Stomach (tissue), 9 donors: ENCODE results near the gene SCO2. TPM values are rescaled to one million over a fixed set of nuclear protein-coding genes. Genes with fewer than 3 reads are reported as not detected.
A peak's percentile ranks its signal among the peaks of the same experiment; 100 is the strongest.
"Not testable (repeated sequence)": the region's sequence is repeated elsewhere in the genome, so short reads cannot be mapped to it uniquely, and the experiment has no call there.

Experiments used
- DNase-seq, 2 donors: peaks; one replicate each; pipeline versions ENCODE4 v3.0.0 to v3.0.0-alpha.2; 2013 to 2019
- H3K27ac ChIP-seq, 5 donors: fragments of 200-600 bp in 4 of 5; sonication (generic) in 4 of 5; one replicate each; pipeline ENCODE4 v1.5.1; 2013 to 2019; ENCODE audit warnings: mild to moderate bottlenecking in 1 of 5, moderate library complexity in 1 of 5
- H3K27me3 ChIP-seq, 3 donors: fragments of 200-600 bp; sonication (generic); one replicate each; pipeline ENCODE4 v1.5.1; 2017 to 2019; ENCODE audit warnings: mixed run types in 1 of 3
- H3K36me3 ChIP-seq, 4 donors: fragments of 200-600 bp; sonication (generic); 1 replicate in 3 of 4; 2 replicates in 1 of 4; pipeline ENCODE4 v1.5.1; 2016 to 2019
- H3K4me1 ChIP-seq, 4 donors: fragments of 200-600 bp; sonication (generic); one replicate each; pipeline ENCODE4 v1.5.1; 2016 to 2019
- H3K4me3 ChIP-seq, 4 donors: fragments of 200-600 bp; sonication (generic) in 3 of 4; one replicate each; pipeline ENCODE4 v1.5.1; 2016 to 2019; ENCODE audit warnings: mild to moderate bottlenecking in 1 of 4
- H3K9me3 ChIP-seq, 4 donors: fragments of 200-600 bp; sonication (generic); one replicate each; pipeline ENCODE4 v1.5.1; 2016 to 2019
- EP300 ChIP-seq: sonication (generic); formaldehyde crosslinking; IDR thresholded peaks from one replicate; pipeline ENCODE4 v1.6.1; 2017; ENCODE audit warnings: antibody characterized with exemption
- POLR2A ChIP-seq, 4 donors: fragments of 450-650 bp; IDR thresholded peaks; one replicate each; pipeline ENCODE4 v1.6.1; 2016; ENCODE audit warnings: antibody characterized with exemption in 4 of 4, control low read depth in 2 of 4, mild to moderate bottlenecking in 1 of 4, moderate library complexity in 1 of 4
- POLR2AphosphoS5 ChIP-seq, 3 donors: sonication (generic); formaldehyde crosslinking; IDR thresholded peaks; one replicate each; pipeline ENCODE4 v1.6.1; 2016; ENCODE audit warnings: antibody characterized with exemption in 3 of 3
- WGBS, 5 donors: extraction: QIAGEN DNeasy Blood & Tissue Kit in 3 of 5; methylation state at CpG; one replicate each; pipeline versions ENCODE4 v1.1.5 to v1.1.7; 2013 to 2018; 5-methylcytosine and 5-hydroxymethylcytosine counted together
- intact Hi-C: fragments of 100-400 bp; cut with DNase I; formaldehyde crosslinking; loops from one replicate; pipeline ENCODE4 v1.15.1; 2023; ENCODE audit warnings: low total_unique reads
- polyA plus RNA-seq, 3 donors: library from polyadenylated mRNA; stranded (reverse); fragments of 200-250 nt; gene quantifications; one replicate each; pipeline ENCODE4 v1.2.3, GENCODE V29; 2013
- total RNA-seq, 5 donors: library from RNA; depleted of rRNA; stranded (reverse); fragments of >200 nt; gene quantifications; one replicate each; pipeline versions ENCODE4 v1.1.0 to v1.2.3, GENCODE V29; 2014 to 2016
- TF ChIP-seq, protein P1 (sequence below), 7 experiments: fragments of 450-650 bp in 4 of 7; fragments of 200-600 bp in 3 of 7; sonication (generic) in 3 of 7; IDR thresholded peaks; one replicate each; pipeline ENCODE4 v1.5.1; 2016 to 2019; ENCODE audit warnings: antibody characterized with exemption in 7 of 7, control low read depth in 2 of 7, mild to moderate bottlenecking in 1 of 7
- donor health status: healthy with polysubstance abuse.
- donor health status: Bipolar disorder and iron deficiency.
- donor health status: healthy.

SCO2 gene
- total and polyA plus RNA-seq, 8 donors = 0.92 to 7.5 (median 1.9) TPM; not detected in 5

DNA sequence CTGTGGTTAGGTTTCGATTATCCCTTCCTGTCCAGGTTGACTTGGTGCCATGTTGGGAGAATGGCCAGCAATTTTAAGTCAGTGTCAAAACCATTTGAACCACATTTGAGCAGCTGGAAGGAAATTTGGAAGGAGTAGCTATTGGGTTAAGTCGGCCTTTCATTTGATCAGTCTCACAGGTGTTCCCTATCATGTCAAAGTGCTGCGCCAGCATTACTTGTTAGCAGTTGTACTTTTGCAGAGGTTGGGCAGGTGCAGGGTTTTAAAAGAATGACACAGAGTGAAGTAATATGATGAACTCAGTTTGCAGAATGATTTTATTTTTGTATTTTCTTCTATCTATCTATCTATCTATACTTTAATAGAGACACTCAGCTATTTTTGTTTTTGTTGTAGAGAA is 10.8 kb upstream of the SCO2 start:
- H3K27ac ChIP-seq = peak overlapping the region in 1 of 5 donors; percentile 98
- peaks cover 29 to 68% (median 35%) of the 10 kb centered on the region in 4 donors for H3K4me1 ChIP-seq
- H3K4me3 ChIP-seq = no peak overlapping the region
- no peak for TF ChIP-seq POLR2AphosphoS5 (IDR thresholded peaks at IDR 0.05)
- TF ChIP-seq, protein P1, sequence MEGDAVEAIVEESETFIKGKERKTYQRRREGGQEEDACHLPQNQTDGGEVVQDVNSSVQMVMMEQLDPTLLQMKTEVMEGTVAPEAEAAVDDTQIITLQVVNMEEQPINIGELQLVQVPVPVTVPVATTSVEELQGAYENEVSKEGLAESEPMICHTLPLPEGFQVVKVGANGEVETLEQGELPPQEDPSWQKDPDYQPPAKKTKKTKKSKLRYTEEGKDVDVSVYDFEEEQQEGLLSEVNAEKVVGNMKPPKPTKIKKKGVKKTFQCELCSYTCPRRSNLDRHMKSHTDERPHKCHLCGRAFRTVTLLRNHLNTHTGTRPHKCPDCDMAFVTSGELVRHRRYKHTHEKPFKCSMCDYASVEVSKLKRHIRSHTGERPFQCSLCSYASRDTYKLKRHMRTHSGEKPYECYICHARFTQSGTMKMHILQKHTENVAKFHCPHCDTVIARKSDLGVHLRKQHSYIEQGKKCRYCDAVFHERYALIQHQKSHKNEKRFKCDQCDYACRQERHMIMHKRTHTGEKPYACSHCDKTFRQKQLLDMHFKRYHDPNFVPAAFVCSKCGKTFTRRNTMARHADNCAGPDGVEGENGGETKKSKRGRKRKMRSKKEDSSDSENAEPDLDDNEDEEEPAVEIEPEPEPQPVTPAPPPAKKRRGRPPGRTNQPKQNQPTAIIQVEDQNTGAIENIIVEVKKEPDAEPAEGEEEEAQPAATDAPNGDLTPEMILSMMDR (IDR thresholded peaks at IDR 0.05) = no peak
- TF ChIP-seq POLR2A (IDR thresholded peaks at IDR 0.05) = no peak
- no peak for TF ChIP-seq EP300
- intact Hi-C loops = no loop called here
- WGBS, 5 donors = 54 to 80% (median 73%) methylated on average over 3 of the region's 3 CpGs
- DNase-seq = no peak
- peaks cover 0 to 52% (median 0%) of the 10 kb centered on the region in 3 donors for H3K27me3 ChIP-seq
- H3K36me3 ChIP-seq = no peaks in the 10 kb centered on the region
- no peaks in the 10 kb centered on the region for H3K9me3 ChIP-seq

DNA sequence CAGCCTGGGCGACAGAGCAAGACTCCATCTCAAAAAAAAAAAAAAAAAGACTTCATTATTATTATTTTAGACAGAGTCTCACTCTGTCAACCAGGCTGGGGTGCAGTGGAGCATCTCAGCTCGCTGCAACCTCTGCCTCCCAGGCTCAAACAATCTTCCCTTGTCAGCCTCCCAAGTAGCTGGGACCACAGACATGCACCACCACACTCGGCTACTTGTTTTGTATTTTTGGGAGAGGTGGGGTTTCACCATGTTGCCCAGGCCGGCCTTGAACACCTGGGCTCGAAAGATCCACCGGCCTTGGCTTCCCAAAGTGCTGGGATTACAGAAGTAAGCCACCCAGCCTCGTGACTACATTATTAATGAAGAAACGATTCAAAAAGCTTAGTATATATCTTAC is 9.7 kb upstream of the SCO2 start:
- no peak overlapping the region for H3K4me3 ChIP-seq
- peaks cover 0 to 63% (median 0%) of the 10 kb centered on the region in 3 donors for H3K27me3 ChIP-seq
- no peaks in the 10 kb centered on the region for H3K9me3 ChIP-seq
- intact Hi-C loops = no loop called here
- 79 to 93% (median 88%) methylated on average over 7 to 8 of the region's 8 CpGs for WGBS, 5 donors
- TF ChIP-seq POLR2A (IDR thresholded peaks at IDR 0.05) (no peak), EP300 (no peak), POLR2AphosphoS5 (IDR thresholded peaks at IDR 0.05) (no peak)
- TF ChIP-seq, protein P1 (IDR thresholded peaks at IDR 0.05) = no peak
- H3K4me1 ChIP-seq = peaks cover 38 to 69% (median 42%) of the 10 kb centered on the region in 4 donors
- DNase-seq = no peak
- peak overlapping the region in 2 of 5 donors; percentile 95 to 98 for H3K27ac ChIP-seq
- H3K36me3 ChIP-seq = no peaks in the 10 kb centered on the region

DNA sequence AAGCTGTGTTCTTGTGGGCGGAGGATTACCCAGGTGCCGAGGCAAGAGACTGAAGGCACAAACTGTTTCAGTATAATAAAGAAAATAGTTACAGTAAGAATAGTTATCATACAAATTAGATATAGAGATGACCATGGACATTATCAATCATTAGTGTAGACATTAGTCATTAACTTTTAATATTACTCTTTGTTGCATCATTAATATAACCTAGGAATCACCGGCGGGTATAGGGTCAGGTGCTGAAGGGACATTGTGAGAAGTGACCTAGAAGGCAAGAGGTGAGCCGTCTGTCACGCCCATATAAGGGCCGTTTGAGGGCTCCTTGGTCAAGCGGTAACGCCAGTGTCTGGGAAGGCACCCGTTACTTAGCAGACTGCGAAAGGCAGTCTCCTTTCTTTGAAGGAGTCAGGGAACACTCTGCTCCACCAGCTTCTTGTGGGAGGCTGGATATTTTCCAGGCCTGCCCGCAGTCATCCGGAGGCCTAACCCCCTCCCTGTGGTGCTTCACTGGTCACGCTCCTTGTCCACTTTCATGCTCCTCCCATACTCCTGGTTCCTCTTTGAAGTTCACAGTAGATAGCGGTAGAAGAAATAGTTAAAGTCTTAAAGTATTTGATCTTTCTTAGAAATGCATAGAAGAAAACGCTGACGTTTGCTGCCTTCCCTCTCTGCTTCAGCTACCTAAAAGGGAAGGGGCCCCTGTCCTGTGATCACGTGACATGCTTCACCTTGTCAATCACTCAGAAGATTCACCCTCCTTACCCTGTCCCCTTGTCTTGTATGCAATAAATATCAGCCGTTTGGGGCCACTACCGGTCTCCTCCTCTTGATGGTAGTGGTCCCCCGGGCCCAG is 8.7 kb upstream of the SCO2 start:
- Histone ChIP-seq H3K27ac (peak overlapping the region in 3 of 5 donors; percentile 27 to 98 (median 95)), H3K4me1 (peaks cover 40 to 71% (median 45%) of the 10 kb centered on the region in 4 donors), H3K27me3 (peaks cover 0 to 73% (median 0%) of the 10 kb centered on the region in 3 donors)
- H3K9me3 ChIP-seq, H3K4me3 ChIP-seq, intact Hi-C loops, DNase-seq, H3K36me3 ChIP-seq: not testable (repeated sequence)
- 57 to 65% (median 59%) methylated on average over 21 of the region's 21 CpGs for WGBS, 5 donors

DNA sequence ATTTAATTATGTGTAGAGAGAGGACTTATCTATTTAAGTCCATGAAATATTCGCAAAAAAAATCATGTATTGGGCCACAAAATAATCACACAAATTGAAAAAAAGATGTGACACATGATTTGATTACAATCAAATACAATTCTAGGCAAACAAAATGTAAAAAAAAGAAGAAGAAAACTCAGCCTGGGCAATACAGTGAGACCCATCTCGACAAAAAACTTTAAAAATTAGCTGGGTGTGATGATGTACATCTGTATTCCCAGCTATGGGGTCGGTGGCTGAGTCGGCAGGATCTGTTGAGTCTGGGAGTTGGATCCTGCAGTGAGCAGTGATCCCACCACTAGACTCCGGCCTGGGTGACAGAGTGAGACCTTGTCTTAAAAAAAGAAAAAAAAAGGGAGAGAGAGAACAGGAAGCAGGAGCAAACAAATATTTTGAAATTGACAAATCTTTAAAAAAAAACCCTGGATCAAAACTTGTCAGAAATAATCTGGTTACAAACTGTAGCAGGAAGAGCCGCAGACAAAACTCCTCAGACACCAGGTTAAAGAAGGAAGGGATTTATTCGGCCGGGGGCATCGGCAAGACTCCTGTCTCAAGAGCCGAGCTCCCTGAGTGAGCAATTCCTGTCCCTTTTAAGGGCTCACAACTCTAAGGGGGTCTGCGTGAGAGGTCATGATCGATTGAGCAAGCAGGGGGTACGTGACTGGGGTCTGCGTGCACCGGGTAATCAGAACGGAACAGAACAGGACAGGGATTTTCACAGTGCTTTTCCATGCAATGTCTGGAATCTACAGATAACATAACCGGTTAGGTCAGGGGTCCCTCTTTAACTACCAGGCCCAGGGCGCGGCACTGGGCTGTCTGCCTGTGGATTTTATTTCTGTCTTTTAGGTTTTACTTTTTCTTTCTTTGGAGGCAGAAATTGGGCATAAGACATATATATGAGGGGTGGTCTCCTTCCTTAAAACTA is 7.7 kb upstream of the SCO2 start:
- no peak for DNase-seq
- H3K4me1 ChIP-seq = peaks cover 39 to 71% (median 47%) of the 10 kb centered on the region in 4 donors
- TF ChIP-seq POLR2AphosphoS5 (IDR thresholded peaks at IDR 0.05) (no peak), POLR2A (IDR thresholded peaks at IDR 0.05) (no peak), EP300 (no peak)
- TF ChIP-seq, protein P1 (IDR thresholded peaks at IDR 0.05) = no peak
- H3K4me3 ChIP-seq = peak overlapping the region in 1 of 4 donors; percentile 53
- peaks cover 0 to 73% (median 0%) of the 10 kb centered on the region in 3 donors for H3K27me3 ChIP-seq
- WGBS, 5 donors = 55 to 69% (median 59%) methylated on average over 19 of the region's 19 CpGs
- peak overlapping the region in 4 of 5 donors; percentile 92 to 98 (median 94) for H3K27ac ChIP-seq
- intact Hi-C loops = no loop called here
- no peaks in the 10 kb centered on the region for H3K36me3 ChIP-seq
- no peaks in the 10 kb centered on the region for H3K9me3 ChIP-seq
